MM.1S (cell line): Measurements from ENCODE around the gene DNAJC30.

ENCODE experiments used
- DNase-seq: peaks from one replicate; pipeline ENCODE4 v3.0.0-alpha.2; 2015
- H2AFZ ChIP-seq: fragments of 300-600 bp; sonication (generic); 2 replicates; pipeline ENCODE4 v1.6.0; 2016; ENCODE audit warnings: antibody characterized with exemption, low read length
- H3F3A ChIP-seq: fragments of 300-600 bp; sonication (generic); 2 replicates; pipeline ENCODE4 v1.6.1; 2016; ENCODE audit warnings: mild to moderate bottlenecking, antibody characterized with exemption, low read length, moderate library complexity, mixed read lengths; ENCODE audit not compliant: insufficient read depth
- H3K27ac ChIP-seq: fragments of 300-600 bp; sonication (generic); 2 replicates; pipeline ENCODE4 v1.5.1; 2016; ENCODE audit warnings: mild to moderate bottlenecking, low read length
- H3K27me3 ChIP-seq: fragments of 300-600 bp; sonication (generic); replicated peaks from 2 replicates; pipeline ENCODE4 v1.6.0; 2016; ENCODE audit warnings: low read length; ENCODE audit not compliant: insufficient read depth
- H3K36me3 ChIP-seq: fragments of 300-600 bp; sonication (generic); replicated peaks from 2 replicates; pipeline ENCODE4 v1.6.1; 2016; ENCODE audit warnings: mild to moderate bottlenecking, low read length, mixed read lengths; ENCODE audit not compliant: insufficient read depth
- H3K4me1 ChIP-seq: fragments of 300-600 bp; sonication (generic); 2 replicates; pipeline ENCODE4 v1.6.1; 2016; ENCODE audit warnings: low read length, mixed read lengths
- H3K4me2 ChIP-seq: fragments of 300-600 bp; sonication (generic); 2 replicates; pipeline ENCODE4 v1.6.0; 2016; ENCODE audit warnings: low read depth, low read length
- H3K4me3 ChIP-seq: fragments of 300-600 bp; sonication (generic); 2 replicates; pipeline ENCODE4 v1.5.1; 2016; ENCODE audit warnings: low read length, mixed read lengths
- H3K79me2 ChIP-seq: fragments of 300-600 bp; sonication (generic); 2 replicates; pipeline ENCODE4 v1.6.1; 2016; ENCODE audit warnings: mixed run types, low read length, mixed read lengths
- H3K9ac ChIP-seq: fragments of 300-600 bp; sonication (generic); 2 replicates; pipeline ENCODE4 v1.6.1; 2016; ENCODE audit warnings: low read length, mixed read lengths
- H3K9me2 ChIP-seq: fragments of 300-600 bp; sonication (generic); replicated peaks from 2 replicates; pipeline ENCODE4 v1.6.1; 2016; ENCODE audit warnings: mild to moderate bottlenecking, low read length, mixed read lengths; ENCODE audit not compliant: insufficient read depth
- H3K9me3 ChIP-seq: fragments of 300-600 bp; sonication (generic); replicated peaks from 2 replicates; pipeline ENCODE4 v1.6.1; 2016; ENCODE audit warnings: mild to moderate bottlenecking, low read length, mixed read lengths; ENCODE audit not compliant: insufficient read depth
- H4K20me1 ChIP-seq: fragments of 300-600 bp; sonication (generic); 2 replicates; pipeline ENCODE4 v1.6.1; 2016; ENCODE audit warnings: mild to moderate bottlenecking, low read length, moderate library complexity, mixed read lengths; ENCODE audit not compliant: insufficient read depth
- CTCF ChIP-seq: fragments of 300-600 bp; sonication (generic); IDR thresholded peaks from 2 replicates; pipeline ENCODE4 v1.5.1; 2016; ENCODE audit warnings: antibody characterized with exemption, low read length, mixed read lengths
- EZH2 ChIP-seq: fragments of 300-600 bp; sonication (generic); optimal IDR thresholded peaks from 2 replicates; pipeline ENCODE3; 2017; ENCODE audit warnings: low read depth, mild to moderate bottlenecking, antibody characterized with exemption, low read length, mixed read lengths
- EZH2phosphoT487 ChIP-seq: fragments of 300-600 bp; sonication (generic); IDR thresholded peaks from 2 replicates; pipeline ENCODE4 v1.6.1; 2018; ENCODE audit warnings: antibody characterized with exemption, low read length

Gene DNAJC30

DNA sequence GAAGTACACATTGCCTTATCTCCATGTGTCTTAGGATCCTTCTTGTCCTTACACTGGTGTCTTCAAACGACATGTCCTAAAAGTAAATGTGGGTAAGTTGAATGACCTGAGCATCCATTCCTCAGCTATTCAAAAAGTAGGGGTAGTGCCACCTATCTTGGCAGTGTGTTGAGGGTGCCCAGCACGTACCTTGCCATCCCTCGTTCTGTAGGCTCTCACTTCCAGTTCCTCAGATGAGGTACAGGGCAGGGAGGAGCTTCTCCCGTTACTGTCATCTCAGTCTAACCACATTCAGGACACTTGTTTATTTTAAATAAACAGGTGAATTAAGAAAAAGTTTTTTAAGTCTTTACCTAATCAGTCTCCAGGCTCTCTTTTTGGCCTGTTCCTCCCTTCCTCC is 13.1 kb upstream of the DNAJC30 start:
- H3K36me3 ChIP-seq: no peaks in the 10 kb centered on the region; the same call in 1 of the 2 replicates
- H3K9me2 ChIP-seq: no peaks in the 10 kb centered on the region
- no peaks in the 10 kb centered on the region for H3K9me3 ChIP-seq
- no peak overlapping the region for H3K4me2 ChIP-seq
- no peaks in the 10 kb centered on the region for H3K4me1 ChIP-seq
- H2AFZ ChIP-seq: no peak overlapping the region
- H3K27ac ChIP-seq: no peak overlapping the region
- DNase-seq: no peak
- H4K20me1 ChIP-seq: no peaks in the 10 kb centered on the region
- TF ChIP-seq EZH2phosphoT487 (no peak), EZH2 (no peak), CTCF (no peak)
- no peaks in the 10 kb centered on the region; the same call in 1 of the 2 replicates for H3F3A ChIP-seq
- H3K79me2 ChIP-seq: no peaks in the 10 kb centered on the region
- H3K9ac ChIP-seq: no peak overlapping the region
- H3K27me3 ChIP-seq: no peaks in the 10 kb centered on the region
- H3K4me3 ChIP-seq: no peak overlapping the region

DNA sequence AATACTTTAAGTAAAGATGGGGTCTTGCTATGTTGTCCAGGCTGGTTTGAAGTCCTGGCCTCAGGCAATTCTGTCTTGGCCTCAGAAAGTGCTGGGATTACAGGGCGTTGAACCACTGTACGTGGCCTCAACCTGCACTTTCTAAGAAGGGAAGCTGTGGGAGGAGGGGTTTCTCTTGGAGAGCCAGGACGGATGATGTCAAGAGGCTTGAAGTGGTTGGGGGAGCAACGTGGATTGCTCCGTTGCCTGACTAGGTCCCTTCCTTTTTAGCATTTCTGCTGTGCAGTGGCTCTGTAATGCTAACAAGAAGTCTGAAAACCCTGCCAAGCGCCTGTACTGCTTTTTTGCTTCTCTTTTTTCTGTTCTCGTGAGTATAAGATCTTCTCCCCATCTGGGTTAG is 7.4 kb upstream of the DNAJC30 start:
- Histone ChIP-seq H3K27me3 (no peaks in the 10 kb centered on the region), H3K4me1 (no peaks in the 10 kb centered on the region), H3K79me2 (peaks cover 34% of the 10 kb centered on the region), H3K4me3 (no peak overlapping the region), H3K9me2 (no peaks in the 10 kb centered on the region), H3K36me3 (no peaks in the 10 kb centered on the region; the same call in 1 of the 2 replicates), H3F3A (no peaks in the 10 kb centered on the region), H4K20me1 (no peaks in the 10 kb centered on the region), H2AFZ (no peak overlapping the region), H3K9ac (no peak overlapping the region), H3K4me2 (no peak overlapping the region), H3K27ac (no peak overlapping the region), H3K9me3 (no peaks in the 10 kb centered on the region)
- no peak for DNase-seq
- TF ChIP-seq CTCF (no peak), EZH2phosphoT487 (no peak), EZH2 (no peak)

- H3K36me3 ChIP-seq: no peaks in the 10 kb centered on the region; the same call in 1 of the 2 replicates
Observed at GRCh38 chr7:73688288-73688687, 5.0 kb upstream of the DNAJC30 start.

More at GRCh38 chr7:73688288-73688687, 5.0 kb upstream of the DNAJC30 start:
- Histone ChIP-seq H3K27me3 (no peaks in the 10 kb centered on the region), H3K27ac (no peak overlapping the region), H3K9me3 (no peaks in the 10 kb centered on the region), H3F3A (no peaks in the 10 kb centered on the region), H3K9me2 (no peaks in the 10 kb centered on the region), H3K4me3 (no peak overlapping the region), H3K9ac (no peak overlapping the region), H3K4me1 (no peaks in the 10 kb centered on the region), H4K20me1 (no peaks in the 10 kb centered on the region), H3K79me2 (peaks cover 57% of the 10 kb centered on the region), H3K4me2 (no peak overlapping the region), H2AFZ (no peak overlapping the region)
- TF ChIP-seq EZH2phosphoT487: no peak
- TF ChIP-seq CTCF: no peak
- no peak for TF ChIP-seq EZH2
- DNase-seq: no peak
